Measurements from ENCODE around the gene DPM1.

DNA sequence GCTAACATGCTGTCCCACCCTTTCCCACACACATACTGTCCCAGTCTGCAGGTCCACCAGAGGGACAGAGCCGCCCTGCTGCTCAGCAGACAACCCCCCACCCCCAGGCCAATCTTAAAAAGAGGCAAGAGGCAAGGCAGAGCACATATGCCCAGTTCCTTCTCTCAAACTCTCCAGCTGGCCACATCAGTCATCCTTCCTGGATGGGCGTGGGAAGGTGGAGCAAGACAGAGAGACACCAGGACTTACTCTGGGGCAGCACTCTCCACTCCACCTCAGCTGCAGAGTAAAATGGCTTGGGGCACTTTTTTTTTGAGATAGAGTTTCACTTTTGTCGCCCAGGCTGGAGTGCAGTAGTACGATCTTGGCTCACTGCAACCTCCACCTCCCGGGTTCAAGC lies 11.1 kb upstream of the DPM1 start:
- TF ChIP-seq PAX5 (IDR thresholded peaks at IDR 0.05; ENCODE audit: insufficient read depth, low read length, severe bottlenecking) (no peak), POLR2AphosphoS5 (IDR thresholded peaks at IDR 0.05; ENCODE audit: low read depth, low read length) (no peak), POLR2A (IDR thresholded peaks at IDR 0.05; ENCODE audit: low read depth, low read length) (no peak), TAF1 (IDR thresholded peaks at IDR 0.05; ENCODE audit: low read depth, low read length) (no peak), SPI1 (IDR thresholded peaks at IDR 0.05; ENCODE audit: low read depth, low read length) (no peak)
